ENCODE measurements around the gene EFNB2. TPM values are rescaled to one million over a fixed set of nuclear protein-coding genes. Genes with fewer than 3 reads are reported as not detected.

The EFNB2 gene
- total and polyA plus RNA-seq, 2 donors (not counting 3 experiments of a cell fraction or from before 2014, with no cell fraction given): 50.4 to 69.5 TPM

DNA sequence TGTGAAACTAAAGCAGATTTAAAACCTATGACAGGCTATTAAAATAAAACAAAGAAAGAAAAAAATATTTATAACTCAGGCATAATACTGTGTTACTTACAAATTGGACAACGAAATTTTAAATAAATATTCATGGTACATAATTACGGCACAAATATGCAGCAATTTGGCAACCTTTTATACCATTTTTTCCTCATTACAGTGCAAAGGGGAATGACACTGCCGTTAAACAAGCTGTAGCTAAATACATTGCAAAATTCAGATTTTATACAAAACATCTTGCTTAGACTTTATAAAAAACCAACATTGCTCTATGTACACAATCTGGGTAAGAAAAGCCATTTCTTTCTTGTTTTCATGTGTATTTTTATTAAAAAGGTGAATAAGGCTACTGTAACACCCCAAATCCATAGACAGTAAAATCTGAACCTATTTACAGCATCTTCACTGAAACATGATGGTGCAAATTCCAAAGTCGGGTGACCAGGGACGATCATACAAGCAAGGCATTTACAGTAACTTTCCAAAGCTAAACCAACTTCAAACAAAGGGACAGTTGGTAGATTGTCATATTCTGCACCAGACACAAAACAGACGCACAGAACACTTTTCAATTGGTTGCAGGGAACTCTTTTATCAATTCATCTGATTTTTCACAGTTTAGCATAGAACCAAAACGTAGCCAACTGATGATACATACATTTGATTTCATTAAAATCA, 45.5 kb downstream of the EFNB2 start:
- Histone ChIP-seq H2AFZ (ENCODE audit: low read depth, low read length) (no peak overlapping the region), H3K9ac (replicated peaks; ENCODE audit: extremely low read depth, insufficient read depth, low read length) (no peak overlapping the region), H3K4me2 (ENCODE audit: insufficient read depth, low read length) (no peak overlapping the region), H3K79me2 (ENCODE audit: control insufficient read depth, insufficient read depth, low read length) (no peaks in the 10 kb centered on the region), H3K4me3 (replicated peaks in 1 of 3; ENCODE audit: insufficient read depth in 1 of 3, low read depth in 1 of 3, low read length in 3 of 3) (no peak overlapping the region), H3K36me3 (ENCODE audit: control insufficient read depth in 2 of 2, extremely low read depth in 1 of 2, insufficient read depth in 2 of 2, low read length in 2 of 2) (peaks cover 22 to 27% of the 10 kb centered on the region in 2 experiments), H3K9me3 (replicated peaks; ENCODE audit: control insufficient read depth, insufficient read depth, low read length) (no peaks in the 10 kb centered on the region), H4K20me1 (replicated peaks; ENCODE audit: control insufficient read depth, extremely low read depth, insufficient read depth, low read length) (no peaks in the 10 kb centered on the region), H3K4me1 (ENCODE audit: control insufficient read depth, extremely low read depth, insufficient read depth, low read length) (peaks cover 8% of the 10 kb centered on the region), H3K9me1 (replicated peaks; ENCODE audit: control insufficient read depth, extremely low read depth, insufficient read depth, low read length) (no peaks in the 10 kb centered on the region), H3K27me3 (ENCODE audit: control insufficient read depth in 2 of 2, insufficient read depth in 2 of 2, low read length in 2 of 2) (no peaks in the 10 kb centered on the region), H3K27ac (ENCODE audit: insufficient read depth, low read depth, low read length) (no peak overlapping the region)
- FAIRE-seq: no peak
- dilution Hi-C loops (cut with MboI; ENCODE audit: extremely low pct_ligation_motif_present, low sequenced_read_pairs): no loop called here
- intact Hi-C loops (cut with micrococcal nuclease): loop anchor here (10.0 kb wide), 2 partner anchors 375 to 405 kb away; no protein-coding TSS in a partner anchor
- no peak for DNase-seq (ENCODE audit: low read depth, low spot score)
- TF ChIP-seq EZH2 (IDR thresholded peaks at IDR 0.05; ENCODE audit: borderline replicate concordance, low read depth, low read length, severe bottlenecking): no peak
- TF ChIP-seq, protein P1, sequence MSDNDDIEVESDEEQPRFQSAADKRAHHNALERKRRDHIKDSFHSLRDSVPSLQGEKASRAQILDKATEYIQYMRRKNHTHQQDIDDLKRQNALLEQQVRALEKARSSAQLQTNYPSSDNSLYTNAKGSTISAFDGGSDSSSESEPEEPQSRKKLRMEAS (IDR thresholded peaks at IDR 0.05; ENCODE audit: insufficient read depth, insufficient read length): no peak
- no peak for TF ChIP-seq GATA2 (IDR thresholded peaks at IDR 0.05; ENCODE audit: insufficient read depth, insufficient read length, low read depth, low read length)
- no peak for TF ChIP-seq MYC (IDR thresholded peaks at IDR 0.05; ENCODE audit: low read depth, low read length)
- TF ChIP-seq JUN (IDR thresholded peaks at IDR 0.05; ENCODE audit: borderline replicate concordance, insufficient read depth, insufficient read length, low read depth): no peak
- TF ChIP-seq, protein P2, sequence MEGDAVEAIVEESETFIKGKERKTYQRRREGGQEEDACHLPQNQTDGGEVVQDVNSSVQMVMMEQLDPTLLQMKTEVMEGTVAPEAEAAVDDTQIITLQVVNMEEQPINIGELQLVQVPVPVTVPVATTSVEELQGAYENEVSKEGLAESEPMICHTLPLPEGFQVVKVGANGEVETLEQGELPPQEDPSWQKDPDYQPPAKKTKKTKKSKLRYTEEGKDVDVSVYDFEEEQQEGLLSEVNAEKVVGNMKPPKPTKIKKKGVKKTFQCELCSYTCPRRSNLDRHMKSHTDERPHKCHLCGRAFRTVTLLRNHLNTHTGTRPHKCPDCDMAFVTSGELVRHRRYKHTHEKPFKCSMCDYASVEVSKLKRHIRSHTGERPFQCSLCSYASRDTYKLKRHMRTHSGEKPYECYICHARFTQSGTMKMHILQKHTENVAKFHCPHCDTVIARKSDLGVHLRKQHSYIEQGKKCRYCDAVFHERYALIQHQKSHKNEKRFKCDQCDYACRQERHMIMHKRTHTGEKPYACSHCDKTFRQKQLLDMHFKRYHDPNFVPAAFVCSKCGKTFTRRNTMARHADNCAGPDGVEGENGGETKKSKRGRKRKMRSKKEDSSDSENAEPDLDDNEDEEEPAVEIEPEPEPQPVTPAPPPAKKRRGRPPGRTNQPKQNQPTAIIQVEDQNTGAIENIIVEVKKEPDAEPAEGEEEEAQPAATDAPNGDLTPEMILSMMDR (IDR thresholded peaks at IDR 0.05; ENCODE audit: extremely low read depth in 1 of 2, insufficient read depth in 1 of 2, low read depth in 1 of 2, low read length in 2 of 2): no peak
- TF ChIP-seq POLR2AphosphoS5 (IDR thresholded peaks at IDR 0.05; ENCODE audit: insufficient read depth, low read depth, low read length): no peak
- TF ChIP-seq FOS (IDR thresholded peaks at IDR 0.05; ENCODE audit: borderline replicate concordance, insufficient read depth, low read length): no peak
- no peak for TF ChIP-seq POLR2A (IDR thresholded peaks at IDR 0.05; ENCODE audit: low read depth, low read length)
- BruUV-seq (replicated peaks): no TSS peak
- ChIA-PET POLR2A (no interaction called here), CTCF (interaction anchor here (1.5 kb wide), 1 partner anchor 9 kb away, joined by 4 read pairs; no protein-coding TSS in a partner anchor)
